K562 (cell line): ENCODE results near the gene HNRNPH3. TPM values are rescaled to one million over a fixed set of nuclear protein-coding genes. Genes with fewer than 3 reads are reported as not detected.

Experiments used
- ARHGAP35 ChIP-seq: fragments of 450-650 bp; IDR thresholded peaks from 2 replicates; pipeline ENCODE4 v1.6.1; 2018; ENCODE audit not compliant: partially characterized antibody
- ARNT ChIP-seq, 2 experiments: fragments of 450-650 bp; IDR thresholded peaks; 2 replicates each; pipeline ENCODE4 v1.6.1; 2016; ENCODE audit warnings: mild to moderate bottlenecking in 1 of 2
- CBX3 ChIP-seq, 2 experiments: IDR thresholded peaks; 1 replicate in 1 of 2; 2 replicates in 1 of 2; pipeline ENCODE4 v1.6.1; 2012; ENCODE audit warnings: inconsistent platforms in 2 of 2, low read length in 2 of 2, borderline replicate concordance in 1 of 2, control low read depth in 1 of 2
- DPF2 ChIP-seq: fragments of 450-650 bp; IDR thresholded peaks from 2 replicates; pipeline ENCODE4 v1.6.1; 2016
- ETV1 ChIP-seq: fragments of 450-650 bp; conservative IDR thresholded peaks from 2 replicates; pipeline ENCODE4 v1.6.1; 2016; ENCODE audit warnings: missing genetic modification characterization, control low read depth, low read depth, missing compliant biosample characterization
- KAT8 ChIP-seq: fragments of 450-650 bp; IDR thresholded peaks from 2 replicates; pipeline ENCODE4 v1.6.1; 2016; ENCODE audit warnings: low read depth, mild to moderate bottlenecking
- NCOA6 ChIP-seq: fragments of 450-650 bp; IDR thresholded peaks from 2 replicates; pipeline ENCODE4 v1.6.1; 2017; ENCODE audit warnings: mild to moderate bottlenecking
- NRF1 ChIP-seq, 2 experiments: fragments of 450-650 bp; IDR thresholded peaks in 1 of 2; conservative IDR thresholded peaks in 1 of 2; 2 replicates each; pipeline ENCODE4 v1.6.1; 2014; ENCODE audit warnings: mild to moderate bottlenecking in 2 of 2
- PHTF2 ChIP-seq: fragments of 250-450 bp; sonication (Bioruptor Pico); IDR thresholded peaks from 2 replicates; pipeline ENCODE4 v1.5.0; 2021; ENCODE audit warnings: mild to moderate bottlenecking
- POLR2B ChIP-seq: fragments of 450-650 bp; IDR thresholded peaks from 2 replicates; pipeline ENCODE4 v1.6.1; 2018; ENCODE audit warnings: low read depth; ENCODE audit not compliant: partially characterized antibody
- ZBTB8A ChIP-seq: fragments of 450-650 bp; IDR thresholded peaks from 2 replicates; pipeline ENCODE4 v1.6.1; 2018; ENCODE audit warnings: mild to moderate bottlenecking, moderate library complexity; ENCODE audit not compliant: partially characterized antibody
- ZNF224 ChIP-seq: sonication (generic); formaldehyde crosslinking; IDR thresholded peaks from 2 replicates; pipeline ENCODE4 v1.8.0; 2022; ENCODE audit warnings: mild to moderate bottlenecking, missing genetic modification reagents
- ZNF644 ChIP-seq: fragments of 200-800 bp; sonication (Bioruptor generic); IDR thresholded peaks from 2 replicates; pipeline ENCODE4 v1.6.1; 2016; ENCODE audit warnings: low read depth, missing genetic modification characterization, missing compliant biosample characterization
- polyA plus RNA-seq, 8 experiments: library from polyadenylated mRNA; depleted of rRNA in 4 of 8; stranded (reverse) in 5 of 8; unstranded in 3 of 8; fragments of >200 nt; fragmentation: Nextera tagmentation in 2 of 8; fragmentation: Illumina TruSeq in 1 of 8; extraction: Ambion mirVana in 2 of 8; extraction: Trizol in 1 of 8; gene quantifications; 2 replicates each; pipeline versions ENCODE4 v1.2.1 to v1.2.3, GENCODE V29; 2011 to 2014; ENCODE audit warnings: inconsistent platforms in 1 of 8, missing spikeins in 1 of 8
- total RNA-seq, 7 experiments: library from RNA; depleted of rRNA in 6 of 7; stranded (reverse); fragments of >200 nt in 6 of 7; fragmentation: Illumina TruSeq in 2 of 7; extraction: Trizol in 2 of 7; gene quantifications; 2 replicates each; pipeline versions ENCODE4 v1.2.1 to v1.2.3, GENCODE V29; 2011 to 2021; ENCODE audit warnings: low replicate concordance in 1 of 7
- TF ChIP-seq, protein P1 (sequence below): sonication (generic); formaldehyde crosslinking; IDR thresholded peaks from 2 replicates; pipeline ENCODE4 v1.8.0; 2022; ENCODE audit warnings: mild to moderate bottlenecking, missing genetic modification reagents, borderline replicate concordance
- TF ChIP-seq, protein P2 (sequence below): fragments of 250-450 bp; sonication (Bioruptor Pico); IDR thresholded peaks from 2 replicates; pipeline ENCODE4 v1.4.0; 2020; ENCODE audit warnings: mild to moderate bottlenecking
- TF ChIP-seq, protein P3 (sequence below): fragments of 450-650 bp; formaldehyde crosslinking; IDR thresholded peaks from 2 replicates; pipeline ENCODE4 v1.4.0; 2020; ENCODE audit warnings: mild to moderate bottlenecking, moderate library complexity
- TF ChIP-seq, protein P4 (sequence below): IDR thresholded peaks from 2 replicates; pipeline ENCODE4 v1.6.1; 2012; ENCODE audit warnings: low read depth, low read length, improper control_type of control experiment, borderline replicate concordance
- TF ChIP-seq, protein P5 (sequence below): fragments of 250-450 bp; sonication (Bioruptor Pico); IDR thresholded peaks from 2 replicates; pipeline ENCODE4 v1.8.0; 2021; ENCODE audit warnings: moderate library complexity, mild to moderate bottlenecking, inconsistent platforms

HNRNPH3 gene
- total and polyA plus RNA-seq, 9 of the 15 experiments (the other 6 are each of a cell fraction or from before 2014, with no cell fraction given), result 52.8 to 562 (median 152) TPM

DNA sequence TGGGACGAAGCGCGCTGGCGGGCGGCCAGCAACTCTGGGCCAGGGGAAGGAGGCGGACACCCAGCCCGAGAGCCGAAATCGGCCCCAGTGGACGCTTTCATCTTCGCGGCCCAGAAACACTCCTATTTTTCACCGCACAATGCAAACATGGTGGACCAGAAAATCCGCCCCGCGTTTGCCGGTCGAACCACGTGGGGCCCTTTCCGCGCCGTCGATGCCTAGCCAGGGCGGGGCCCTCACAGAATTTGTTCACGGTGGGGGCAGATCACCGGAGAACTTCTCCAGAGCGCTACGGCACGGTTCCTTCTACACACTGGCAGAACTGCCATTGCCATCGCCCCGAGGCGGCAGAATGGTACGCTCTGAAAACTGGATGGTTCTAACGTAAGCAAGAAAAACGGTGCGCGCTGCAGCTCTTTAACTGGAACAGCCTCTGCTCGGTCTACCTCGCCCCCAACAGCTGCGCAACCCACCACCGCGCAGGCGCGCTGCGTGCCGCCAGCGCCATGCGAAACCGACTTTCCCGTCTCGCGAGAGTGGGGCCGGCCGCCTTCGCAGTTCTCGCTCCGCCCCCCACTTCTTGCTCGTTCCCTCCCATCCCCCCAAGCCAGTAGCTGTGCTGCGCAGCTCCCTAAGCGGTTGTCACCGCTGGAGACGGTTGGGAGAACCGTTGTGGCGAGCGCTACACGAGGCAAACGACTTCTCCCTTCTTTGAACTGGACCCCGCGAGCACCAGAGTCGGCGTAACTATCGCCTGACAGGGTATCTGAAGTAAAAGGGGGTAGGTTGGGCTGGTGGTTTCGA, at the start of gene HNRNPH3 (continued):
- TF ChIP-seq, protein P1, sequence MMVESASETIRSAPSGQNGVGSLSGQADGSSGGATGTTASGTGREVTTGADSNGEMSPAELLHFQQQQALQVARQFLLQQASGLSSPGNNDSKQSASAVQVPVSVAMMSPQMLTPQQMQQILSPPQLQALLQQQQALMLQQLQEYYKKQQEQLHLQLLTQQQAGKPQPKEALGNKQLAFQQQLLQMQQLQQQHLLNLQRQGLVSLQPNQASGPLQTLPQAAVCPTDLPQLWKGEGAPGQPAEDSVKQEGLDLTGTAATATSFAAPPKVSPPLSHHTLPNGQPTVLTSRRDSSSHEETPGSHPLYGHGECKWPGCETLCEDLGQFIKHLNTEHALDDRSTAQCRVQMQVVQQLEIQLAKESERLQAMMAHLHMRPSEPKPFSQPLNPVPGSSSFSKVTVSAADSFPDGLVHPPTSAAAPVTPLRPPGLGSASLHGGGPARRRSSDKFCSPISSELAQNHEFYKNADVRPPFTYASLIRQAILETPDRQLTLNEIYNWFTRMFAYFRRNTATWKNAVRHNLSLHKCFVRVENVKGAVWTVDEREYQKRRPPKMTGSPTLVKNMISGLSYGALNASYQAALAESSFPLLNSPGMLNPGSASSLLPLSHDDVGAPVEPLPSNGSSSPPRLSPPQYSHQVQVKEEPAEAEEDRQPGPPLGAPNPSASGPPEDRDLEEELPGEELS, result peak; percentile 88; the same call in 1 of the 2 replicates
- TF ChIP-seq, protein P2, sequence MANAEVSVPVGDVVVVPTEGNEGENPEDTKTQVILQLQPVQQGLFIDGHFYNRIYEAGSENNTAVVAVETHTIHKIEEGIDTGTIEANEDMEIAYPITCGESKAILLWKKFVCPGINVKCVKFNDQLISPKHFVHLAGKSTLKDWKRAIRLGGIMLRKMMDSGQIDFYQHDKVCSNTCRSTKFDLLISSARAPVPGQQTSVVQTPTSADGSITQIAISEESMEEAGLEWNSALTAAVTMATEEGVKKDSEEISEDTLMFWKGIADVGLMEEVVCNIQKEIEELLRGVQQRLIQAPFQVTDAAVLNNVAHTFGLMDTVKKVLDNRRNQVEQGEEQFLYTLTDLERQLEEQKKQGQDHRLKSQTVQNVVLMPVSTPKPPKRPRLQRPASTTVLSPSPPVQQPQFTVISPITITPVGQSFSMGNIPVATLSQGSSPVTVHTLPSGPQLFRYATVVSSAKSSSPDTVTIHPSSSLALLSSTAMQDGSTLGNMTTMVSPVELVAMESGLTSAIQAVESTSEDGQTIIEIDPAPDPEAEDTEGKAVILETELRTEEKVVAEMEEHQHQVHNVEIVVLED (CRISPR knock-in tag), result peak; percentile 44
- TF ChIP-seq DPF2 (peak; percentile 60; the same call in 1 of the 2 replicates), ARNT (IDR thresholded peaks at IDR 0.05) (peak in 1 of 2 experiments; percentile 82; a peak in 2 of 4 replicates), PHTF2 (CRISPR knock-in tag) (no peak), ZNF644 (tag) (peak; percentile 18), POLR2B (peak; percentile 99), ARHGAP35 (peak; percentile 99), ETV1 (no peak), ZBTB8A (no peak), ZNF224 (CRISPR knock-in tag) (peak; percentile 85), CBX3 (IDR thresholded peaks at IDR 0.05; ENCODE audit: borderline replicate concordance in 1 of 2, low read length in 2 of 2) (peak in 1 of 2 experiments; percentile 82; a peak in 2 of 3 replicates), NRF1 (conservative IDR thresholded peaks at IDR 0.05 in 1 of 2, IDR thresholded peaks at IDR 0.05 in 1 of 2) (peak; percentile 99), NCOA6 (peak; percentile 71), KAT8 (no peak)
- TF ChIP-seq, protein P3, sequence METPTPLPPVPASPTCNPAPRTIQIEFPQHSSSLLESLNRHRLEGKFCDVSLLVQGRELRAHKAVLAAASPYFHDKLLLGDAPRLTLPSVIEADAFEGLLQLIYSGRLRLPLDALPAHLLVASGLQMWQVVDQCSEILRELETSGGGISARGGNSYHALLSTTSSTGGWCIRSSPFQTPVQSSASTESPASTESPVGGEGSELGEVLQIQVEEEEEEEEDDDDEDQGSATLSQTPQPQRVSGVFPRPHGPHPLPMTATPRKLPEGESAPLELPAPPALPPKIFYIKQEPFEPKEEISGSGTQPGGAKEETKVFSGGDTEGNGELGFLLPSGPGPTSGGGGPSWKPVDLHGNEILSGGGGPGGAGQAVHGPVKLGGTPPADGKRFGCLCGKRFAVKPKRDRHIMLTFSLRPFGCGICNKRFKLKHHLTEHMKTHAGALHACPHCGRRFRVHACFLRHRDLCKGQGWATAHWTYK (CRISPR knock-in tag), result peak; percentile 75
- TF ChIP-seq, protein P4, sequence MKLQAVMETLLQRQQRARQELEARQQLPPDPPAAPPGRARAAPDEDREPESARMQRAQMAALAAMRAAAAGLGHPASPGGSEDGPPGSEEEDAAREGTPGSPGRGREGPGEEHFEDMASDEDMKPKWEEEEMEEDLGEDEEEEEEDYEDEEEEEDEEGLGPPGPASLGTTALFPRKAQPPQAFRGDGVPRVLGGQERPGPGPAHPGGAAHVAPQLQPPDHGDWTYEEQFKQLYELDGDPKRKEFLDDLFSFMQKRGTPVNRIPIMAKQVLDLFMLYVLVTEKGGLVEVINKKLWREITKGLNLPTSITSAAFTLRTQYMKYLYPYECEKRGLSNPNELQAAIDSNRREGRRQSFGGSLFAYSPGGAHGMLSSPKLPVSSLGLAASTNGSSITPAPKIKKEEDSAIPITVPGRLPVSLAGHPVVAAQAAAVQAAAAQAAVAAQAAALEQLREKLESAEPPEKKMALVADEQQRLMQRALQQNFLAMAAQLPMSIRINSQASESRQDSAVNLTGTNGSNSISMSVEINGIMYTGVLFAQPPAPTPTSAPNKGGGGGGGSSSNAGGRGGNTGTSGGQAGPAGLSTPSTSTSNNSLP, result no peak
- TF ChIP-seq, protein P5, sequence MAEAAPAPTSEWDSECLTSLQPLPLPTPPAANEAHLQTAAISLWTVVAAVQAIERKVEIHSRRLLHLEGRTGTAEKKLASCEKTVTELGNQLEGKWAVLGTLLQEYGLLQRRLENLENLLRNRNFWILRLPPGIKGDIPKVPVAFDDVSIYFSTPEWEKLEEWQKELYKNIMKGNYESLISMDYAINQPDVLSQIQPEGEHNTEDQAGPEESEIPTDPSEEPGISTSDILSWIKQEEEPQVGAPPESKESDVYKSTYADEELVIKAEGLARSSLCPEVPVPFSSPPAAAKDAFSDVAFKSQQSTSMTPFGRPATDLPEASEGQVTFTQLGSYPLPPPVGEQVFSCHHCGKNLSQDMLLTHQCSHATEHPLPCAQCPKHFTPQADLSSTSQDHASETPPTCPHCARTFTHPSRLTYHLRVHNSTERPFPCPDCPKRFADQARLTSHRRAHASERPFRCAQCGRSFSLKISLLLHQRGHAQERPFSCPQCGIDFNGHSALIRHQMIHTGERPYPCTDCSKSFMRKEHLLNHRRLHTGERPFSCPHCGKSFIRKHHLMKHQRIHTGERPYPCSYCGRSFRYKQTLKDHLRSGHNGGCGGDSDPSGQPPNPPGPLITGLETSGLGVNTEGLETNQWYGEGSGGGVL (CRISPR knock-in tag), result no peak
